MM.1S (cell line): ENCODE data around the gene TTYH3.
A peak's percentile ranks its signal among the peaks of the same experiment; 100 is the strongest.
"Not testable (repeated sequence)": the region's sequence is repeated elsewhere in the genome, so short reads cannot be mapped to it uniquely, and the experiment has no call there.

ENCODE experiments used
- DNase-seq: peaks from one replicate; pipeline ENCODE4 v3.0.0-alpha.2; 2015
- H2AFZ ChIP-seq: fragments of 300-600 bp; sonication (generic); 2 replicates; pipeline ENCODE4 v1.6.0; 2016; ENCODE audit warnings: antibody characterized with exemption, low read length
- H3F3A ChIP-seq: fragments of 300-600 bp; sonication (generic); 2 replicates; pipeline ENCODE4 v1.6.1; 2016; ENCODE audit warnings: mild to moderate bottlenecking, antibody characterized with exemption, low read length, moderate library complexity, mixed read lengths; ENCODE audit not compliant: insufficient read depth
- H3K27ac ChIP-seq: fragments of 300-600 bp; sonication (generic); 2 replicates; pipeline ENCODE4 v1.5.1; 2016; ENCODE audit warnings: mild to moderate bottlenecking, low read length
- H3K27me3 ChIP-seq: fragments of 300-600 bp; sonication (generic); replicated peaks from 2 replicates; pipeline ENCODE4 v1.6.0; 2016; ENCODE audit warnings: low read length; ENCODE audit not compliant: insufficient read depth
- H3K36me3 ChIP-seq: fragments of 300-600 bp; sonication (generic); replicated peaks from 2 replicates; pipeline ENCODE4 v1.6.1; 2016; ENCODE audit warnings: mild to moderate bottlenecking, low read length, mixed read lengths; ENCODE audit not compliant: insufficient read depth
- H3K4me1 ChIP-seq: fragments of 300-600 bp; sonication (generic); 2 replicates; pipeline ENCODE4 v1.6.1; 2016; ENCODE audit warnings: low read length, mixed read lengths
- H3K4me2 ChIP-seq: fragments of 300-600 bp; sonication (generic); 2 replicates; pipeline ENCODE4 v1.6.0; 2016; ENCODE audit warnings: low read depth, low read length
- H3K4me3 ChIP-seq: fragments of 300-600 bp; sonication (generic); 2 replicates; pipeline ENCODE4 v1.5.1; 2016; ENCODE audit warnings: low read length, mixed read lengths
- H3K79me2 ChIP-seq: fragments of 300-600 bp; sonication (generic); 2 replicates; pipeline ENCODE4 v1.6.1; 2016; ENCODE audit warnings: mixed run types, low read length, mixed read lengths
- H3K9ac ChIP-seq: fragments of 300-600 bp; sonication (generic); 2 replicates; pipeline ENCODE4 v1.6.1; 2016; ENCODE audit warnings: low read length, mixed read lengths
- H3K9me2 ChIP-seq: fragments of 300-600 bp; sonication (generic); replicated peaks from 2 replicates; pipeline ENCODE4 v1.6.1; 2016; ENCODE audit warnings: mild to moderate bottlenecking, low read length, mixed read lengths; ENCODE audit not compliant: insufficient read depth
- H3K9me3 ChIP-seq: fragments of 300-600 bp; sonication (generic); replicated peaks from 2 replicates; pipeline ENCODE4 v1.6.1; 2016; ENCODE audit warnings: mild to moderate bottlenecking, low read length, mixed read lengths; ENCODE audit not compliant: insufficient read depth
- H4K20me1 ChIP-seq: fragments of 300-600 bp; sonication (generic); 2 replicates; pipeline ENCODE4 v1.6.1; 2016; ENCODE audit warnings: mild to moderate bottlenecking, low read length, moderate library complexity, mixed read lengths; ENCODE audit not compliant: insufficient read depth
- EZH2 ChIP-seq: fragments of 300-600 bp; sonication (generic); optimal IDR thresholded peaks from 2 replicates; pipeline ENCODE3; 2017; ENCODE audit warnings: low read depth, mild to moderate bottlenecking, antibody characterized with exemption, low read length, mixed read lengths
- EZH2phosphoT487 ChIP-seq: fragments of 300-600 bp; sonication (generic); IDR thresholded peaks from 2 replicates; pipeline ENCODE4 v1.6.1; 2018; ENCODE audit warnings: antibody characterized with exemption, low read length
- TF ChIP-seq, protein P1 (sequence below): fragments of 300-600 bp; sonication (generic); IDR thresholded peaks from 2 replicates; pipeline ENCODE4 v1.5.1; 2016; ENCODE audit warnings: antibody characterized with exemption, low read length, mixed read lengths

The TTYH3 gene

DNA sequence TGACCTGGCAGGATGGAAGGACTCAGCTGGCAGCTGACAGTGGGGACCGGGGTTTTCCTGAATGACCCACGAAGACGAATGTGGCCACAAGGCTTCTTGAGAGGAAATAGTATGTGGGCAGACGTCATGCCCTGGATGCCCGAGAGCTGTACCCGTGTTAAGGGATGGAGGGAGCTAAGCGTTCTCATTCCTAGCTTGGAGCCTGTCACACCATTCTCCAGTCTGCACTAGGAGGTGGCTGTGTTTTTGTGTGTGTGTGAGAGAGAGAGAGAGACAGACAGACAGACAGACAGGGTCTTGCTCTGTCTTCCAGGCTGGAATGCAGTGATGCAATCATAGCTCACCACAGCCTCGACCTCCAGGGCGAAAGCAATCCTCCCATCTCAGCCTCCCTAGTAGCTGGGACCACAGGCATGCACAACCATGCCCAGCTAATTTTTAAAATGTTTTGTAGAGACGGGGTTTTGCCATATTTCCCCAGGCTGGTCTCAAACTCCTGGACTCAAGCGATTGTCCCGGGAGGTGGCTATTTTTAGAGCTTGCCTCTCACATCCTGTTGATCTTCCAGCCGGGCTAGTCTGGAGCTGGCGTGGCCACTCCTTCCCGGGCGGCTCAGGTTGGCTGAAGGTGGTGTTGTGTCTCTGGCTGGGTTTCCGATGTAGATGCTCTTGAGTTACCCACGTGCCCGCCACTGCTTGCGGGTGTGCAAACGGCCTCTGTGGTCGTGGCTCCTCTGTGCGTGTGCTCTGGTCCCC lies 58.3 kb downstream of the TTYH3 start:
- no peaks in the 10 kb centered on the region for H3K9me2 ChIP-seq
- DNase-seq: peak; percentile 24
- H3F3A ChIP-seq: no peaks in the 10 kb centered on the region; the same call in 1 of the 2 replicates
- peak overlapping the region; percentile 69; the same call in 1 of the 2 replicates for H3K4me2 ChIP-seq
- H3K9ac ChIP-seq: no peak overlapping the region
- no peak overlapping the region for H3K4me3 ChIP-seq
- no peaks in the 10 kb centered on the region for H4K20me1 ChIP-seq
- H3K79me2 ChIP-seq: no peaks in the 10 kb centered on the region
- H3K36me3 ChIP-seq: no peaks in the 10 kb centered on the region
- H3K27ac ChIP-seq: no peak overlapping the region
- no peak overlapping the region for H2AFZ ChIP-seq
- H3K4me1 ChIP-seq: peaks cover 17% of the 10 kb centered on the region
- peaks cover 50% of the 10 kb centered on the region for H3K27me3 ChIP-seq
- no peaks in the 10 kb centered on the region for H3K9me3 ChIP-seq
- no peak for TF ChIP-seq EZH2phosphoT487
- no peak for TF ChIP-seq EZH2
- TF ChIP-seq, protein P1, sequence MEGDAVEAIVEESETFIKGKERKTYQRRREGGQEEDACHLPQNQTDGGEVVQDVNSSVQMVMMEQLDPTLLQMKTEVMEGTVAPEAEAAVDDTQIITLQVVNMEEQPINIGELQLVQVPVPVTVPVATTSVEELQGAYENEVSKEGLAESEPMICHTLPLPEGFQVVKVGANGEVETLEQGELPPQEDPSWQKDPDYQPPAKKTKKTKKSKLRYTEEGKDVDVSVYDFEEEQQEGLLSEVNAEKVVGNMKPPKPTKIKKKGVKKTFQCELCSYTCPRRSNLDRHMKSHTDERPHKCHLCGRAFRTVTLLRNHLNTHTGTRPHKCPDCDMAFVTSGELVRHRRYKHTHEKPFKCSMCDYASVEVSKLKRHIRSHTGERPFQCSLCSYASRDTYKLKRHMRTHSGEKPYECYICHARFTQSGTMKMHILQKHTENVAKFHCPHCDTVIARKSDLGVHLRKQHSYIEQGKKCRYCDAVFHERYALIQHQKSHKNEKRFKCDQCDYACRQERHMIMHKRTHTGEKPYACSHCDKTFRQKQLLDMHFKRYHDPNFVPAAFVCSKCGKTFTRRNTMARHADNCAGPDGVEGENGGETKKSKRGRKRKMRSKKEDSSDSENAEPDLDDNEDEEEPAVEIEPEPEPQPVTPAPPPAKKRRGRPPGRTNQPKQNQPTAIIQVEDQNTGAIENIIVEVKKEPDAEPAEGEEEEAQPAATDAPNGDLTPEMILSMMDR: no peak

DNA sequence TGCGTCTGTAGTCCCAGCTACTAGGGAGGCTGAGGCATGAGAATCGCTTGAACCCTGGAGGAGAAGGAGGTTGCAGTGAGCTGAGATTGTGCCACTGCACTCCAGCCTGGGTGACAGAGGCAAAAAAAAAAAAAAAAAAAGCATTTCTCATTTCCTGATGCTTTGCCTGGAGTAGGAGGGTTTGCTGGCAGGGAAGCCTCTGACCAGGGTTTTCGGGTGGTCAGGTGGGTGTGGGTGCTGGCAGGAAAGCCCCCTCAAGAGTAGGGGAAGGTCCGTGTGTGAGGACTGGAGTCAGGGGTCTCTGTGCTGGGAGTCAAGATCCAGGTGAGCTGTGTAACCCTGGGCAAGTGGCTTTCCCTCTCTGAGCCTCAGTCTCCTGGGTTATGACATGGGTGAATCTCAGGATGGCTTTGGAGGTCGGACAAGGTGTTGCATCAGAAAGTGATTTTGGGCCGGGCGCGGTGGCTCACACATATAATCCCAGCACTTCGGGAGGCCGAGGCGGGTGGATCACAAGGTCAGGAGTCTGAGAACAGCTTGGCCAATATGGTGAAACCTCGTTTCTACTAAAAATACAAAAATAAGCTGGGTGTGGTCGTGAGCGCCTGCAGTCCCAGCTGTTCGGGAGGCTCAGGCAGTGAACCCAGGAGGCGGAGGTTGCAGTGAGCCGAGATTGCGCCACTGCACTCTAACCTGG lies 59.4 kb downstream of the TTYH3 start:
- H3K36me3 ChIP-seq: no peaks in the 10 kb centered on the region
- H3K9ac ChIP-seq: no peak overlapping the region
- H3K9me3 ChIP-seq: no peaks in the 10 kb centered on the region
- H3K4me3 ChIP-seq: no peak overlapping the region
- no peak for TF ChIP-seq EZH2phosphoT487
- TF ChIP-seq EZH2: no peak
- TF ChIP-seq, protein P1: no peak
- no peak overlapping the region for H3K4me2 ChIP-seq
- H4K20me1 ChIP-seq: no peaks in the 10 kb centered on the region
- H3K27ac ChIP-seq: no peak overlapping the region
- no peak for DNase-seq
- H3K4me1 ChIP-seq: peaks cover 17% of the 10 kb centered on the region
- H2AFZ ChIP-seq: no peak overlapping the region
- H3F3A ChIP-seq: no peaks in the 10 kb centered on the region; the same call in 1 of the 2 replicates
- peaks cover 42% of the 10 kb centered on the region for H3K27me3 ChIP-seq
- no peaks in the 10 kb centered on the region for H3K9me2 ChIP-seq
- no peaks in the 10 kb centered on the region for H3K79me2 ChIP-seq

DNA sequence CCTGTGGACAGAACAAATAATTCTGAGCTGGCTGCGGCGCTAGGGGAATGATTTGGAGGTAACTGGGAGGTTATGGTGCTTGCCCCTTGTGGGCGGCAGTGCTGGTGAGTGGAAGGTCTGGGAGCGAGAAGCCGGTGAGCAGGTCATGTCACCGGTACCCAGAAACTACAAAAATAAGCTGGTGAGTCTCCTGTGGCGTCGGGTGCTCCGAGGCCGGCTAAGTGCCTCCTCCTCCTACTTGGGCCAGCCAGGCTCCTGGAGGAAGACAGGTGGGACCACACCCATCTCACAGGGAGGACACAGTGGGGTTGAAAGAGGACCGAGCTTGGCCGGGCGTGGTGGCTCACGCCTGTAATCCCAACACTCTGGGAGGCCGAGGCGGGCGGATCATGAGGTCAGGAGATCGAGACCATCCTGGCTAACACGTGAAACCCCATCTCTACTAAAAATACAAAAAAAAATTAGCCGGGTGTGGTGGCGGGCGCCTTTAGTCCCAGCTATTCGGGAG lies 60.2 kb downstream of the TTYH3 start:
- not testable (repeated sequence) for H3K4me2 ChIP-seq, H3K27ac ChIP-seq, H3K9me3 ChIP-seq, H3K79me2 ChIP-seq, H3K4me3 ChIP-seq, H2AFZ ChIP-seq, DNase-seq, H3F3A ChIP-seq, H4K20me1 ChIP-seq, H3K9me2 ChIP-seq, H3K36me3 ChIP-seq, H3K9ac ChIP-seq
- Histone ChIP-seq H3K4me1 (peaks cover 17% of the 10 kb centered on the region), H3K27me3 (peaks cover 34% of the 10 kb centered on the region)

DNA sequence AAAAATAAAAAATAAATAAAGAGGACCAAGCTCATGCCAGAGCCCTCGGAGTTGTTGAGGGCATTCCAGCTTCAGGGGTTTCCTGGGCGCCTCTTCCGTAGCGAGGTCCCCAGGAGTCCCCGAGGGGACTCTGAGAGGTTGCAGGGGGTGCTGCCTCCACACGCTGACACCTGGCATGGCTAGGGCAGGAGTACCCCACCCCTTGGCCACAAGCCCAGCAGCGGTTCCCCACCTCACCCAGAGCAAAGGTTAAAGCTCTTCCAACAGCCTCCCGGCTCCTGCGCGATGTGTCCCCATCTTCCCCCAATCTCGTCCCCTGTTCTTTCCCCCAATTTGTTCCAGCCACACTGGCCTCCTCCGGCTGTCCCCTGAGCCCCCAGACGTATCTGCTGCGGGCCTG lies 60.8 kb downstream of the TTYH3 start:
- H3K9me3 ChIP-seq: no peaks in the 10 kb centered on the region
- no peak for DNase-seq
- H2AFZ ChIP-seq: no peak overlapping the region
- no peak overlapping the region for H3K27ac ChIP-seq
- H3K9me2 ChIP-seq: no peaks in the 10 kb centered on the region
- no peaks in the 10 kb centered on the region for H3K79me2 ChIP-seq
- no peaks in the 10 kb centered on the region for H3K36me3 ChIP-seq
- no peaks in the 10 kb centered on the region for H4K20me1 ChIP-seq
- TF ChIP-seq, protein P1: no peak
- TF ChIP-seq EZH2phosphoT487 (no peak), EZH2 (no peak)
- no peak overlapping the region for H3K9ac ChIP-seq
- peaks cover 30% of the 10 kb centered on the region for H3K27me3 ChIP-seq
- H3F3A ChIP-seq: no peaks in the 10 kb centered on the region; the same call in 1 of the 2 replicates
- H3K4me3 ChIP-seq: no peak overlapping the region
- peaks cover 17% of the 10 kb centered on the region for H3K4me1 ChIP-seq
- no peak overlapping the region for H3K4me2 ChIP-seq

DNA sequence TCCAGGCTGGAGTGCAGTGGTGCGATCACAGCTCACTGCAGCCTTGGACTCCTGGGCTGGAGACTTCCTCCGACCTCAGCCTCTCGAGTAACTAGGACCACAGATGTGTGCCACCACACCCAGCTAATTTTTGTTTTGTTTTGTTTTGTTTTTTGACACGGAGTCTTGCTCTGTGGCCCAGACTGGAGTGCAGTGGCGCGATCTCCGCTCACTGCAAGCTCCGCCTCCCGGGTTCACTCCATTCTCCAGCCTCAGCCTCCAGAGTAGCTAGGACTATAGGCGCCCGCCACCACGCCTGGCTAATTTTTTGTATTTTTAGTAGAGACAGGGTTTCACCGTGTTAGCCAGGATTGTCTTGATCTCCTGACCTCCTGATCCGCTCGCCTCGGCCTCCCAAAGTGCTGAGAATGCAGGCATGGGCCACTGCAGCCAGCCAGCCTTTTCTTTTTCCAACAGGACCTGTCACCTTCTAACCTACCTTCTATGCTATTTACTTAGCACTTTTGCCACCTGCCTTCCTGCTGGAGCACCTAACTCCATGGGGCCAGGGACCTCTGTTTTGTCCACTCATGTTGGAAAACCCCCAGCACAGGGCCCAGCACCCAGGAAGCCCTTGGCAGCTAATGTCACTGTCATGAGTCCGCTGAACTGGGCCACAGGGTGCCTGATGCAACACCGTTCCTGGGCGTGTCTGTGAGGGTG lies 61.8 kb downstream of the TTYH3 start:
- not testable (repeated sequence) for H2AFZ ChIP-seq, H3K79me2 ChIP-seq, H3K36me3 ChIP-seq, H3K9me3 ChIP-seq, H4K20me1 ChIP-seq, H3F3A ChIP-seq, H3K4me3 ChIP-seq, H3K27ac ChIP-seq, H3K9ac ChIP-seq, H3K9me2 ChIP-seq, DNase-seq, H3K4me2 ChIP-seq
- H3K27me3 ChIP-seq: peaks cover 28% of the 10 kb centered on the region
- peaks cover 15% of the 10 kb centered on the region for H3K4me1 ChIP-seq
